Stimulated activated CD4-positive, alpha-beta T cell treated with anti-CD3 and anti-CD28 coated beads, Interleukin-1b, Interleukin-23, amount 100 ng/mL, for 24 hours (primary cell): ENCODE measurements around the gene ASS1.

Experiments
- DNase-seq, 4 experiments: peaks; one replicate each; pipeline ENCODE4 v3.0.0-alpha.2; 2020; ENCODE audit warnings: low read depth in 4 of 4, low spot score in 1 of 4

ASS1 gene

DNA sequence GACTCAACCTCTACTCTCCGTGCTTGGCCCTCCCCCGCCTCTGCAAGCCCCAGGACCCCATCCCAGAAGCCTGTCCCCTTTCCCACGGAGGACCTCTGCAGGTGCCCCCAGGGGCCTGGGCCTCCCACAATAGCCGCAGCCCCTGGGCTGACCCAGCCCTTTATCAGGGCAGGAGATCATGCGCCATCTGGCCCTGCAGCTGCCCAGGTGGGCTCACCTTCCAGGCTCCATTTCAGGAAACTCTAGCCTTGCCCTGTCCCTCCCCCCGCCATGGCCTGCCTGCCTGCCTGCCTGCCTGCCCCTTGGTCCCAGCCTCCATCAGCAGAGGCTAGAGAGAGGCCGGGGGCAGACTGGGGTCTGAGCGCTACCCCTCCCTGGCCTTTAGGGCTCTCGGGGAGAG lies 48.7 kb downstream of the ASS1 start:
- no peak for DNase-seq

- no peak for DNase-seq
Measured at GRCh38 chr9:130495067-130495466, 50.3 kb downstream of the ASS1 start.

DNA sequence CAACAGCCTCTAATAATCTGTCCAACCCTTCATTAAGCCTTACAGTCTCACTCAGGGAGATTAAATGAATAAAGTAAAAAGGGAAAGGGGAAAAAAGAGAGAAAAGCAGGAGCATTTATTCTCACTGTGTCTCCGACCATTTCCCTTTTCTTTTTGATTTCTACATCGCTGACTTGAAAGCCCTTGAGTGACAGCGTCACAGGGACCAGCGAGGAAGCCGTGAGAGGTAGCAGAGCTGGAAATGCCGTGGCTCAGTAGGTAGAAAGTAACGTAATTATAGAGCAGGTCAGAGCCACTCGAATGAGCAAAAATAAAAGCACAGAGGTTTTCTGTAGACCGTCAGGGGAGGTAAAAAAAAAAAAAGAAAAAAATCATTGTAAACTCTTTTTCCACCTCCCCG lies 52.4 kb downstream of the ASS1 start:
- DNase-seq: no peak

DNA sequence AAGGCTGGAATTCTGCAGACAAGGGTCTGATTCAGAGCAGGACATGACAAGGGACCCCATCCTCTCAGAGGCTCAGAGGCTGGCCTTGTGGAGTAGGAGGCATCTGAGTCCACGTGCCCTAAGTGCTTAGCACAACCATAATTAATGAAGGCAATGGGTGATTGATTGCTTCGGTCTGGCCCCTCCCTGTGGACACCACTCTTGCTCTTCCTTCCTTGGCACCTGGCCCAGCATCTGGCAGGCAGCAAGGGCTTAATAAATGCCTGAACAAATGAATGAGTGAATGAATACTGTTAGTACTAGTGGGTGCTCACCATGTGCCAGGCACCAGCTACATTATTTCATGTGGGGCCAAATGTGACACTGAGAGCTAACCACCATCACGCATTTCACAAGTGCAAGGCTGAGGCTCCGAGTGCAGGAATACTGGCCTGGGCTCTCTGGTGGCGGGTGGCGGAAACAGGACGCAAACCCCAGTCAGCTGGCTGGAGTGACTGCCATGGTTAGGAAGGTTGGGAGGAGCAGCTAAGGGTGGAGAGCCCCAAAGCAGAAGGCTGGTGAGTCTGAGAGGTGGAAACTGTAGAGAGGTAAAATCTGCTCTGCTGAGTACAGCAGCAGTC lies 53.6 kb downstream of the ASS1 start:
- no peak for DNase-seq

DNA sequence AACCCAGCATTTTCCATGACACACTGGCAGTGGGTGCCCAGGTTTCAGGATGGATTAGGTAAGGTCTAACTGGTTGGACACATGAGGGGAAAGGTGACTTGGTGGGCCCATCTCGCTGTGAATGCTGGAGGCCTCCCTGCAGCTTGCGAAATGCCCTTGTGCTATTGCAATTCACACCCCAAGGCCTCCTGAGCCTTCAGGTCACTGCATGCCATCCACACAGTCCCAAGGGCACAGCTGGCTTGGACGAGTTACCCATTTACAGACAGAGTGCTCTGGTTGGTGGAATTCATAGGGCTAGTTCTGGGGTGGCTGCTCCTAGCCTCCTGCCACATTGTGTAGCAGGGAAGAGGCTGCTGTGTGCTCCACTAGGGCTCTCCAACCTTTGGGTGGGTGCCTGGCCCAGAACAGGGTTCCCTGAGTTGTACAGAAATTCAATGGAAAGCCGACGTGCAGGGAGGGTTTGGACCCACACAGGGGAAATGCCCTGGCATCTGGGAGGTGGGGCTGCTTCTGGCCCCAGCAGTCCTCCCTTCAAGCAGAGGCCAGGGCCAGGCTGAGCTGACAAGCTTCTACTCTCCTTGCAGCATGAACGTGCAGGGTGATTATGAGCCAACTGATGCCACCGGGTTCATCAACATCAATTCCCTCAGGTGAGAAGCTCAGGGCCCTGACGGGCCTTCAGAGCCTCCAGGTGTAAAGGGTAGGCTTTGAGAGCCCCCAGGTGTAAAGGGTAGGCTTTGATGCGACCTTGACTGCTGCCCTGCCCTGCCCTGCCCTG lies 54.3 kb downstream of the ASS1 start:
- no peak for DNase-seq

- no peak for DNase-seq
Measured at GRCh38 chr9:130499804-130500263, 55.1 kb downstream of the ASS1 start.

- DNase-seq: no peak
Measured at GRCh38 chr9:130500340-130501180, 55.8 kb downstream of the ASS1 start.

DNA sequence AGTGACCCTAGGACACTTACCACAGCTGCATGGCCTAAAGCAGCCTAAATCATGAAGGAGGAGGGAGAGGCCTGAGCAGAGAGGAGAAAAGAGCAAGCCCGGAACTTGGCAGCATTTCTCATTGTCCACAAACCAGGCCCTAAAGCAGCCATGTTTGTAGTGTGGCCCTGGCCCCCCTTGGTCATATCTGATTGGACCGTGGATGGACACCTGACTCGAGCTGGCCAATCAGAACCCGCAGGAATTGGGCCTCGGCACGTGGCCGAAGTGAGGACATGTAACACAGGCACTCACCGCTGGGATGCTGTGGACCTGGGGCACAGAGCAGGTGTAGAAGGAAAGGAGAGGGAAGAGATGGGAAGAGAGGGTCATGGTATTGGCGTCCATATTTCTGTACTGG lies 56.9 kb downstream of the ASS1 start:
- no peak for DNase-seq

- no peak for DNase-seq
Measured at GRCh38 chr9:130508218-130508617, 63.5 kb downstream of the ASS1 start.

DNA sequence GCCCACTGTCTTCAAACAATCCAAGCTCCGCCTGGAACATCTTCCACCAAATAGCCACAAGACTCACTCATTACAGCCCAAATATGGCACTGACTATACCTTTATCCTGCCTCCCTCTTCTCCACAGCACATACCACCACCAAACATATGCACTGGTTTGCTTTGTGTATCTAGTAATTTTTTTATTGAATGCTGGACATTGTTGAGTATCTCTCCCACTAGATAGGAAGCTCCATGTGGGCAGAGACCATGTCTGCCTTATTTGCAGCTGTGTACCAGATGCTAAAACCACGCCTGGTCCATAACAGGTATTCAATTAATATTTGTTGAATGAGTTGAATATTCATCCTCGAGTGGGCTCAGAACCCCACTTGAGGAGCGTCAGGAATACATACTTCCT lies 67.4 kb downstream of the ASS1 start:
- no peak for DNase-seq

DNA sequence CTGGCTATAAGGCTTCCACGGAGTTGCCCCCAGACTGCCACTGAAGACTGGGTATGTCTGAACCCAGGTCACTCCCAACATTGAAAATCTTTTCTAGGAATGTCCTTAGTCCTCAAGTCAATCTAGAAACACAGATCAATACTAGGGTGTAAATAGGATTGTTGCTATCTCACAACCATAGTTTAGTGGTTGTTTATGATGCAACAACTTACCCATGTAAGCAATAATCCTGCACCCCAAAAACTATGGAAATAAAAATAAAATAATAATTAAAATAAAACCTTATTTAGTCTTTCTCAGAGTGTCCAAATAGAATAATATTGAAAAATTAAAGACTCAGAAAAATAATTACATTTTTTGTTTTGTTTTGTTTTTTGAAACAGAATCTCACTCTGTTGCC lies 68.3 kb downstream of the ASS1 start:
- DNase-seq: no peak

- DNase-seq: no peak
Measured at GRCh38 chr9:130518233-130518632, 73.5 kb downstream of the ASS1 start.

DNA sequence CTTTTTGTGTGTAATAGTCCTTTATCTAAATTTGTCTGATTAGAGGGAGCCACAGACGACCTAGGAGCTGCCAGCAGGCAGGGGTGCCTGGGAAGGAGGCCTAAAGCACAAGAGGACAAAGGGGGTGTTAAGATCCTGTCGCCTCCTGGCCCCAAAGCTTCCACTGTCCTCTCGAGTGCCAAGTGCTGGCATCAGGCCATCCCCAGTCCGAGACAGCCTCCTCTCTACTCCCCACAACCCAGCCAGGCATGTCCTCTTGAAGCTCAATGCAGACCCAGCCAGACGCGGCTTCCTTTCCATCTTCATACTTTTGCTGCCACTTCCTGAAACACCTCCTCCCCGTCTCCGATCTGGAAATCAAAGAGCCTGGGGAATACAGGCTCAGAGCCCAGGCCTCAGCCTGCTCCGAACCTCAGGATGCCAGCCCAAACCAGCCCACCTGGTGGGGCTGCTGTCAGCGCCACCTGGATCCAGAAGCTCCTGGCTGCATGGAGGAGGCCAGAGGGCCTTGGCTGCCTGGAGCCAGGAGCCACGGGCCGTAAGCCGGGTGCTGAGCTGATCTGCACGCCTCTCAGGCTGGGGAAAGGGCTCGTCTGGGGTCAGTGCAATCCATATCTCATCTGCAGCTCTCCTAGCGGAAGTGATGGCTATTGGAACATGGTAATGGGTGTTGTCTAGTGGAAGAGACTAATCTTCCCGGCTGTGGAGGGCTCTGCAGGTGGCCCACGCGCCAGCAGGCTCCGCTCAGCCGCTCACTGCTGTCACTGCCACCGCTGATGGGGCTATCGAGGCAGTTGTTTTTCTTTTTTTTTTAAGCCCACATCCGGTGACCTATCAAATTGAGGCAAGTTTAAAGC lies 74.4 kb downstream of the ASS1 start:
- no peak for DNase-seq

GRCh38 chr9:130519927-130520326 lies 75.2 kb downstream of the ASS1 start:
- no peak for DNase-seq

DNA sequence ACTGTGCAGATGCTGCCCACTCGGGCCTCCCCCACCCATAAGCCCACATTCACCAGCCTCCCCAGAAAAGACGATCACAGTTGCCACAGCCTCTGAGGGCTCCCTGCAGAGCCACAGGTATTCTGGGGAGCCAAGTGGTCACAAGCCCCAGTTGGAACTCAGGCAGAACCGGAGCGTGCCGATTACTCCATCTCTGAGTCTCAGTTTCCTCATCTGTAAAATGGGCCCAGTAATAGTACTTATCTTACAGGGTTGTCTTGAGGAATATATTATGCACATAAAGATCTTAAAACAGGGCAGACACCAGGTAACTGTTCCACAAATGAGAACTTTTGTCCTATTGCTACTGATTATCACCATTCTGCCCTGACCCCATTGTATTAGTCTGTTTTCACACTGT lies 77.0 kb downstream of the ASS1 start:
- no peak for DNase-seq

DNA sequence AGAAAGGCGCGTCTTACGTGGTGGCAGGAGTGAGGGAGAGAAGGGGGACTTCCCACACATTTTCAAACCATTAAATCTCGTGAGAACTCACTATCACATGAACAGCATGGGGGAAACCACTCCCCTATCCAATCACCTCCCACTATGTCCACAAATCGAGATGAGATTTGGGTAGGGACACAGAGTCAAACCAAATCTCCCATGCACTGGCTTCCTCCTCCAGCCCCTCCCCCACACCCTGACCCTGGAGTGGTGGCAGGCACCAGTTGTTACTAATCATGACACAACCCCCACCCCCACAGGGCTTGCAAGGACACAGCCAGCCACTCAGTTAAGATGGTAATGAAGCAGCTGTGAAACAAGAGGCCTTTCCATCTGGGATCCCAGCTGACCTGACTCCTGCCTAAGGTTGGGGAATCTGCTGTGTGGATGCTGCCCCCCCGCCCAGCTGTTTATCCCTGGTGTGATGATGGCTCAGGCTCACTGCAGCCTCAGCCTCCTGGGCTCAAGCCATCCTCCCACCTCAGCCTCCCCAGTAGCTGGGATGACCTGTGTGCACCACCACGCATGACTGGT lies 77.6 kb downstream of the ASS1 start:
- no peak for DNase-seq

DNA sequence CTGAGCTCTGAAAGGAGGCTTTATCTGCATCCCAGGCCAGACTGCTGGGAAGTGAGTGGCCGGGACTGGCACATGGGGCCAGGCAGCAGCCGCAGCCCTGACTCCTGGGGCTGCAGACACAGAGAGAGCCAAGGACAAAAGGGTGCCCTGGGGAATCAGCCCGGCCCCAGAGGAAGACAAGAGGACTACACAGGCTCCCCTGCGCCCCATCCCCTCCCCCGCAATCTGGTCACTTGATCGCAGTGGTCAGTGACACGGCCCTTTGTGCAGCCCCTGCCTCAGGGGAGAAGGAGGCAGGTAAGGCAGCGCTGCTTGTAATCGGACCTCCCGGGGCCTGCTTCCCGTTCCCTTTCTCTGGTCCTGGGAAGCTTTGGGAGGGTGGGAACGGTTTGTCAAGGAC lies 79.2 kb downstream of the ASS1 start:
- no peak for DNase-seq

DNA sequence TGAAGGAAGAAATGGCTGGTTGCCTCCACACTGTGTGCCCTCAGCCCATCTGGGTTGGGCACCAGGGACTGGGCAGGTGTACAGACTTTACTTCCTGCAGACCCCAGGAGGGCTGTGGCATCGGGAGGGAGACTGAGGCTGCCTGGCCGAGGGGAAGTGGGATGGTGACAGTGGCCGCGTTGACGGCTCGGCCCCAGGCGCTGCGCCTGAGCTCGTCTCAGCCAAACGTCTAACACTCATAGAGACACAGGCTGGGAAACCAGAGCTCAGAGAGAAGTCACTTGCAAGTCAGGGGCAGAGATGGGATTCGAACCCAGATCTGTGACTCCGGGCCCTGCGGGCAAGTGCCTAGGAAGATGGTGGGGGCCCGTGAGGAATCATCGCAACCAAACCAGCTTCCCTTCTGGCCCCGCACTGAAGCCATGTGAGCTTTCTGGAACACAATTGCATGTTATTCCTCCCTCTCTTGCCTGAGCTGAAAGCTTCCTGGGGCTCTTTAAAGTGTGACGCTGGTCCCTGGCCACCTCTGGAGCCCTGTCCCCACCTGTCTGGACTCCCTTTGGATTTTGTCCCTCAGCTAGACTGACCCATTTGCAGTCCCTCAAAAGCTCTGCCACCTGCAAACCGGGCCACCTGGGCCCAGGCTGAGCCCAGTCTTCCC lies 81.6 kb downstream of the ASS1 start:
- no peak for DNase-seq

DNA sequence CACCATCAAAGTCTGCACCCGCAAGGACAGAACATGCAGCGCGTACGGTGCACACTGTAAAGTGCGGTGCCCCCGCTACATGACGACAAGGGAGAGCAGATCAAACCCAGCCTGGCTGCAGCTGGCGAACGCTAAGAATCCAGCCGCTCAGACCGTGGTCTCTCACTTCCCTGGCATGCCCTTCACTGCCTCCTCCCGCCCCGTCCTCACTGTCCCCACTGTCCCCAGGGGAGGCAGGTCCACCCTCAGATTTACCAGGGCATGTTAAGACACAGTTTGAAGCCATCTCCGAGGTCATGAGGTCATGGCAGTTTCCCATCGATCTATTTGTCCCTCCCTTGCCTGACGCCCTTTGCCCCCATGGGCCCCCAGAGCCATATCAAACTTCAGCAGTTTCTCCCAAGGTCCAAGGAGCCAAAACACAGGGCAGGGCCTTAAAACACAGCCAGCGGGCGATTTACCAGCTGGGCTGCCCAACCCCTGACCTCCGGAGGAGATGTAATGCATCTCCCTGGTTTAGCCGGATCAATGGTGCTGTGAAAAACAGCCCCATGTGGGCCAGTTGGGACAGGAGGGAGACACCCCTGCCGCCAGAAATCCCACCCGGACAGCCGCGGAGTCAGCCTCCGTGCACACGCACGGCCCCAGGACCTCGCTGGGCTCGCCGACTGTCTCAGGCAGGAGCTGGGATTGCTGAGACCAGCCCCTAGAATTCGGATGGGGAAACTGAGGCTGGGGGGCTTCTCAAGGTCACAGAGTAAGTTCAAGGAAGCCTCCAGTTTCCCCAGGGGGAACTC lies 82.3 kb downstream of the ASS1 start:
- no peak for DNase-seq
